Measurements from ENCODE around the gene LCMT1.

The LCMT1 gene

DNA sequence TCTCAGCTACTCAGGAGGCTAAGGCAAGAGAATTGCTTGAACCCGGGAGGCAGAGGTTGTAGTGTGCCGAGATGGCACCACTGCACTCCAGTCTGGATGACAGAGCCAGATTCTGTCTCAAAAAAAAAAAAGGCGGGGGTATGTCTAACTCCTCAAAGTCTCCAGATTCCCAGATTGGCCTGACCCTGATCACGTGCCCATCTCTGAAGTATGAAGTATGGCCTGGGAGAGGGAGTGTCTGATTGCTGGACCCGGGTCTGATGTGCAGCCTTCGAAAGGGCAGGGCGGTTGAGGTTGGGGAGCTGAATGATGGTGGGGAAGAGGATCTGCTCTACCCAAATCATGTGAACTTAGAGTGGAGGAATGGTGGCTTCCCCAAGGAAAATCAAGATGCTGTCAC, 87.9 kb downstream of the LCMT1 start:
- no peak for DNase-seq (ENCODE audit: low spot score)

DNA sequence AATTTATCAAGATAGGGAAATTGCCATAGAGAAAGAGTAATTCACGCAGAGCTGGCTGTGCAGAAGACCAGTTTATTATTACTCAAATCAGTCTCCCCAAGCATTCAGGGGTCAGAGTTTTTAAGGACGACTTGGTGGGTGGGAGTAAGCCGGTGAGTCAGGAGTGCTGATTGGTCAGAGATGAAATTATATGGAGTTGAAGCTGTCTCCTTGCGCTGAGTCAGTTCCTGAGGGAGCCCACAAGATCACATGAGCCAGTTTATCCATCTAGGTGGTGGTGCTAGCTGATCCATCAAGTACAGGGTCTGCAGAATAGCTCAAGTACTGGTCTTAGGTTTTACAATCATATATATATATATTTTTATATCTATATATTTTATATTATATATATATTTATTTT, 99.2 kb downstream of the LCMT1 start:
- DNase-seq (ENCODE audit: low spot score): no peak

GRCh38 chr16:25212636-25213035, 101.1 kb downstream of the LCMT1 start:
- no peak for DNase-seq (ENCODE audit: low spot score)

- DNase-seq (ENCODE audit: low spot score): no peak
Observed at GRCh38 chr16:25213709-25214397, 102.3 kb downstream of the LCMT1 start.

DNA sequence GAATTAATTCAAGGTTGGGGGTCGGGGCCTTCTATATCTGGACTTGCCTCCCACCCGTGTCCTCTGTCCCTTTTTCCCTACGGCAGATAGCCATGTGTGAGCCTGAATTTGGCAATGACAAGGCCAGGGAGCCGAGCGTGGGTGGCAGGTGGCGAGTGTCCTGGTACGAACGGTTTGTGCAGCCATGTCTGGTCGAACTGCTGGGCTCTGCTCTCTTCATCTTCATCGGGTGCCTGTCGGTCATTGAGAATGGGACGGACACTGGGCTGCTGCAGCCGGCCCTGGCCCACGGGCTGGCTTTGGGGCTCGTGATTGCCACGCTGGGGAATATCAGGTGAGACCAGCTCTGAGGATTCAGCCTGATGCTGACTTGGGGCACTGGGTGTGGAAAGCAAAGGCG, 105.6 kb downstream of the LCMT1 start:
- DNase-seq (ENCODE audit: low spot score): no peak

GRCh38 chr16:25217921-25218320, 106.4 kb downstream of the LCMT1 start:
- DNase-seq (ENCODE audit: low spot score): no peak

- no peak for DNase-seq (ENCODE audit: low spot score)
Observed at GRCh38 chr16:25219070-25219737, 107.7 kb downstream of the LCMT1 start.

DNA sequence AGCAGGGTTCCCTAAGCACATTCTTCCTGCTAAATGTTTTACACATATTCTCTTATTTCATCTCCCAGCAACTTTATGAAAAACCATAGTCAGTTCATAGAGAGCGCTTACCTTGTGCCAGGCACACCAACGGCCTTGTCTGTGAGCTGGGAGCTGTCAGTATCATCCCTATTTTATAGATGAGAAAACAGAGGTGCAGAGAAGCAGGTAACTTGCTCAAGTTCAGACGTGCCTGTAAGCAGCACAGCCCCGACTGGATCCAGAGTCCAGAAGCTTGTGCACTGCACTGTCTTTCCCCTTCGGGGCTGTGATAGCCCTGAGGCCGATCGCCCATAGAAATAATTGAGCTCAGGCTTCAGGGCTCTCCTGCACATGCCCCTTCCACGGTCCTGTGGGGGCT, 111.4 kb downstream of the LCMT1 start:
- no peak for DNase-seq (ENCODE audit: low spot score)

DNA sequence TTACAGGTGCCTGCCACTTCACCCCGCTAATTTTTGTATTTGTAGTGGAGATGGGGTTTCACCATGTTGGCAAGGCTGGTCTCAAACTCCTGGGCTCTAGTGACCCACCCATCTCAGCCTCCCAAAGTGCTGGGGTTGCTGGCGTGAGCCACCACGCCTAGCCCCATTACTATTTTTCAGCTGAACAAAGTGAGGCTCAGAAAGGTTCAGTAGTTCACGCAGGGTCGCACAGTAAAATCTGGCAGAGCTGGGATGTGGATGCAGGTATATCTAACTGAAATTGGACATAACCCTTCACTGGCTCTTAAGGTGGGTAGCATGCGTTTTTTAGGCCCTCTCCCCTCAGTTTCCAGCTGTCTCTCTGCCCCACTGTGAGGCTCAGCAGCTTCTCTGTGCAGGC, 112.4 kb downstream of the LCMT1 start:
- DNase-seq (ENCODE audit: low spot score): no peak

- no peak for DNase-seq (ENCODE audit: low spot score)
Observed at GRCh38 chr16:25224731-25225319, 113.3 kb downstream of the LCMT1 start.
